Measurements from ENCODE around the gene DNAJC3. TPM values are rescaled to one million over a fixed set of nuclear protein-coding genes. Genes with fewer than 3 reads are reported as not detected.

The DNAJC3 gene
- total RNA-seq, 1 experiment from 2014 or later, result 21.2 TPM

GRCh38 chr13:95644601-95645052 lies 32.3 kb upstream of the DNAJC3 start, which contains the start of gene DZIP1:
TSS of gene DZIP1 (minus strand) at chr13:95644706. CDS start at chr13:95642029, 2,677 bp downstream.
- peaks cover 2% of the 10 kb centered on the region; the same call in 1 of the 2 replicates for H3K4me1 ChIP-seq (ENCODE audit: insufficient read depth, low read length)
- no peak within 1 kb of the TSS for H2BK5ac ChIP-seq (ENCODE audit: insufficient read length, low read length)
- DNase-seq, result peak; percentile 96
- H3K4ac ChIP-seq (ENCODE audit: low read depth, low read length), result no peak within 1 kb of the TSS
- no peak within 1 kb of the TSS for H4K5ac ChIP-seq (ENCODE audit: insufficient read length, low read depth, low read length)
- peaks cover 17 to 21% of the 10 kb centered on the region in 2 experiments for H3K4me1 Mint-ChIP-seq
- peak within 1 kb of the TSS in 1 of 3 experiments; percentile 77; a peak in 2 of 7 replicates for H3K27ac Mint-ChIP-seq
- H3K79me2 ChIP-seq (ENCODE audit: insufficient read depth, low read length), result peaks cover 2% of the 10 kb centered on the region; the same call in 1 of the 2 replicates
- peaks cover 12% of the 10 kb centered on the region for H3K27me3 Mint-ChIP-seq (ENCODE audit: low read depth)
- H2BK20ac ChIP-seq (ENCODE audit: low read depth, low read length, poor library complexity, severe bottlenecking), result no peak within 1 kb of the TSS
- H3K79me1 ChIP-seq (ENCODE audit: insufficient read depth, low read depth, low read length, poor library complexity, severe bottlenecking), result no peaks in the 10 kb centered on the region
- no peak within 1 kb of the TSS for H4K8ac ChIP-seq (replicated peaks; ENCODE audit: insufficient read length, low read depth, low read length)
- H4K20me1 ChIP-seq (ENCODE audit: control insufficient read depth, insufficient read depth, insufficient read length), result no peaks in the 10 kb centered on the region
- H4K91ac ChIP-seq (ENCODE audit: insufficient read length, low read depth, low read length), result no peak within 1 kb of the TSS
- H2BK12ac ChIP-seq (ENCODE audit: insufficient read length, low read depth, low read length), result peak within 1 kb of the TSS; percentile 22
- no peak within 1 kb of the TSS for H3K27ac ChIP-seq (ENCODE audit: insufficient read length, low read depth, low read length)
- peak within 1 kb of the TSS; percentile 56 for H3K9ac ChIP-seq (ENCODE audit: extremely low read depth, insufficient read length, low read length)
- H2AFZ ChIP-seq (ENCODE audit: low read length), result peak within 1 kb of the TSS; percentile 90
- H3K18ac ChIP-seq (ENCODE audit: insufficient read length, low read depth, low read length), result peak within 1 kb of the TSS; percentile 32
- peak within 1 kb of the TSS; percentile 81 to 92 for H3K4me3 Mint-ChIP-seq
- no peak within 1 kb of the TSS for H2AK5ac ChIP-seq (ENCODE audit: insufficient read length, low read length)
- peak within 1 kb of the TSS; percentile 38 for H3K14ac ChIP-seq (ENCODE audit: insufficient read depth, low read length)
- TF ChIP-seq, protein P1, sequence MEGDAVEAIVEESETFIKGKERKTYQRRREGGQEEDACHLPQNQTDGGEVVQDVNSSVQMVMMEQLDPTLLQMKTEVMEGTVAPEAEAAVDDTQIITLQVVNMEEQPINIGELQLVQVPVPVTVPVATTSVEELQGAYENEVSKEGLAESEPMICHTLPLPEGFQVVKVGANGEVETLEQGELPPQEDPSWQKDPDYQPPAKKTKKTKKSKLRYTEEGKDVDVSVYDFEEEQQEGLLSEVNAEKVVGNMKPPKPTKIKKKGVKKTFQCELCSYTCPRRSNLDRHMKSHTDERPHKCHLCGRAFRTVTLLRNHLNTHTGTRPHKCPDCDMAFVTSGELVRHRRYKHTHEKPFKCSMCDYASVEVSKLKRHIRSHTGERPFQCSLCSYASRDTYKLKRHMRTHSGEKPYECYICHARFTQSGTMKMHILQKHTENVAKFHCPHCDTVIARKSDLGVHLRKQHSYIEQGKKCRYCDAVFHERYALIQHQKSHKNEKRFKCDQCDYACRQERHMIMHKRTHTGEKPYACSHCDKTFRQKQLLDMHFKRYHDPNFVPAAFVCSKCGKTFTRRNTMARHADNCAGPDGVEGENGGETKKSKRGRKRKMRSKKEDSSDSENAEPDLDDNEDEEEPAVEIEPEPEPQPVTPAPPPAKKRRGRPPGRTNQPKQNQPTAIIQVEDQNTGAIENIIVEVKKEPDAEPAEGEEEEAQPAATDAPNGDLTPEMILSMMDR (conservative IDR thresholded peaks at IDR 0.05), result no peak
- no CpG with 5 or more reads among the region's 30 CpGs for WGBS (ENCODE audit: extremely low coverage, insufficient read length, low lambda C conversion rate)
- H3T11ph ChIP-seq (ENCODE audit: low read length), result no peak within 1 kb of the TSS
- H3K27me3 ChIP-seq (ENCODE audit: insufficient read depth, low read length), result no peaks in the 10 kb centered on the region
- H3K36me3 Mint-ChIP-seq (ENCODE audit: insufficient read depth in 1 of 3, low read depth in 3 of 3), result peaks cover 10 to 15% (median 15%) of the 10 kb centered on the region in 3 experiments
- no peaks in the 10 kb centered on the region; a peak in 1 of 5 replicates for H3K9me3 Mint-ChIP-seq
- no peak within 1 kb of the TSS for H3K23ac ChIP-seq (ENCODE audit: insufficient read length, low read depth, low read length)
- H3K4me2 ChIP-seq (ENCODE audit: insufficient read depth, insufficient read length, low read length), result peak within 1 kb of the TSS; percentile 91
- peaks cover 9% of the 10 kb centered on the region for H3K23me2 ChIP-seq (ENCODE audit: insufficient read length, low read depth, low read length, poor library complexity, severe bottlenecking)
- H3K9me3 ChIP-seq (ENCODE audit: control insufficient read depth, low read depth, low read length), result no peaks in the 10 kb centered on the region
- no peak within 1 kb of the TSS for H3K56ac ChIP-seq (ENCODE audit: insufficient read length, low read depth, low read length)
- no peak within 1 kb of the TSS for H2BK15ac ChIP-seq (ENCODE audit: low read depth, low read length)
- no peak within 1 kb of the TSS for H2BK120ac ChIP-seq (ENCODE audit: low read depth, low read length, poor library complexity, severe bottlenecking)

All from H9 (cell line).